Measurements from ENCODE around the gene SGPP2. TPM values are rescaled to one million over a fixed set of nuclear protein-coding genes. Genes with fewer than 3 reads are reported as not detected.
A peak's percentile ranks its signal among the peaks of the same experiment; 100 is the strongest.
"Not testable (repeated sequence)": the region's sequence is repeated elsewhere in the genome, so short reads cannot be mapped to it uniquely, and the experiment has no call there.

Gene SGPP2
- total RNA-seq, 1 donor: under 0.01 TPM

DNA sequence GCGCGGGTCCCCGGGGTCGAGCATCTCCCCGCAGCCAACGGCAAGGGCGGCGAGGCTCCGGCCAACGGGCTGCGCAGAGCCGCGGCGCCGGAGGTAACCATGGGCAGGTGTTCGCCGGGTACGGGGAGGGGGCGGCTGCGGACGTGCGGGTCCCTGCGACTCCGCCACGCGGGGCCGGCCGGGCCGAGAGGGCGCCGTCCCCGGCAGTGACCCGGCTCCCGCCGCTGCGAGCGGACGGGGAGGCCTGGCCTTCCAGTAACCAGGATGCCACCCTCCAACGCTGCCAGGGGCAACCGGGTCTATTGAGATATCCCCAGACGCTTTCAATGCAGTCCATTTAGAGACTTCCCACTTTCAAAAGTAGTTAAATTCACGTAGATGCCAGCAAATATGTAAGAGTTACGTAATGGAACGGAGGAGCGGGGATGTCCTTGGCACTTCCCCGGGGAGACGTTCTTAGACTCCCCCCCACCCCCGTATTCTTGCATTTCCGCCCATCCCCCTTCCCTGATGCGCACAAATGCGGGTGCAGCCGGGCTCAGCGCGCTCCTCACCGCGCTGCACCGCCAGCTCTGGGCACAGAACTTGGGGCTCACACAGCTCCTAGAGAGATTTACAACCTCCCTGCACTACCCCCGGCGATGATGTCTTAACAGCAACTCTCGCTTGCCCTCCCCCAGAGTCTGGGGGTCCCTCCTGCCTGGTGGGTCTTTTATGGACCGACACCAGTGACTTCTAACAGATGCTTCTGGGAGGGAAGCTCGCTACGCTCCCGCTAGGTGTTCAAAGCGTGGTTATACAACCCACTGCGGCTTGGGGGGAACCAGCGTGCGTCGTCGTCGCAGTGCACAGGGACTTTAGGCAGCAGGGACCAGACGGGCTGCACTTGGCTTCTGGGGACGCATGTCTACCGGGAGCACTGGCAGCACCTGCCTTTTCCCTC is 657 bp downstream of the SGPP2 start:
- DNase-seq (ENCODE audit: low read depth in 2 of 3, low spot score in 2 of 3): peak in 2 of 3 donors; percentile 20 to 32

DNA sequence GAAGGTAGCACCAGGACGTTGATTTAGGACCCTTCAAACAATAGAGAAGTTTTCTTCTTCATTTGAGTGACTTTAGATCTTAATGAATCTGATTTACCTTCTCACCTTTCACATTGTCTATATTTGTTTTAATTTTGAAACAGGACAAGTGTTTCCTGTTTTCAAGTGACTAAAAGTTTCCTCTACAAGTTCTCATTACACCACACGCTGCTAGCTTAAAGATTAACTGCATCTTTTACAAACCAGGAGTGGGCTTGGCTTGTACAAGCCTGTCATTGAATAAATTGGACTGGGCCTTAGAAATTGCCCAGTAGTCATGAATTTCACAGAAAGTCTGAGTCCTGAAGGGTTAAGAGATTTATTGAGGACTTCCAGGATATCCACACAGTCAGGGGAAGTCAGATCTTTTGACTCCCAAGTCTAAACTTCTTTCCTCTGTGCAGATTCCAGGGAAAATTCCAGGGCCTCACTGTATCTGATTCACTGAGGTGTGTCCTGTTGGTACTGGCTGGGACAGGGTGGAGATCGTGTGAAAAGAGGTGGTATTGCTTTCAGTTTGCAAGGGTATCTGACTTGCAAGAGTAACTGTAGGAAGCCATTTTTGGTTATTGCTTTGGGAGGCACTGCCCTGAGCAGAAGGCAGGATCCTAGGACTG is 3.4 kb downstream of the SGPP2 start:
- peak in 1 of 3 donors; percentile 32 for DNase-seq (ENCODE audit: low read depth in 2 of 3, low spot score in 2 of 3)

DNA sequence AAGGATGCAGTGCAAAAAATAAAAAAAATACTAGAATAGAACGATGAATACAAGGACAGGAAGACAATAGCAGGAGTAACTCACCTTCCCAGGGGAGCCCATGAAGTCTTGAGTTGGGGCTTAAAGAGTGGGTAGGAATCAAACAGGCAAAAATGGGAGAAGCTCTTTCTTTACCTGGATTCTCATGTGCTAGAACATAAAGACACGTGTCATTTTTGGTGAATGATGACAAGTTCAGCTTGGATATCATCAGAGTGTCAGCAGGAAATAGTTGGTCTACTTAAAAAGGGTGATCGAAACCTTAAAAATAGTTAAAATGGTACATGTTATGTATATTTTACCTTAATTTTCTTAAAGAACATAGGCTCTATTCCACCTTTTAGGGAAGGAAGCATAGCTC is 5.7 kb downstream of the SGPP2 start:
- DNase-seq (ENCODE audit: low read depth in 2 of 3, low spot score in 2 of 3): no peak

DNA sequence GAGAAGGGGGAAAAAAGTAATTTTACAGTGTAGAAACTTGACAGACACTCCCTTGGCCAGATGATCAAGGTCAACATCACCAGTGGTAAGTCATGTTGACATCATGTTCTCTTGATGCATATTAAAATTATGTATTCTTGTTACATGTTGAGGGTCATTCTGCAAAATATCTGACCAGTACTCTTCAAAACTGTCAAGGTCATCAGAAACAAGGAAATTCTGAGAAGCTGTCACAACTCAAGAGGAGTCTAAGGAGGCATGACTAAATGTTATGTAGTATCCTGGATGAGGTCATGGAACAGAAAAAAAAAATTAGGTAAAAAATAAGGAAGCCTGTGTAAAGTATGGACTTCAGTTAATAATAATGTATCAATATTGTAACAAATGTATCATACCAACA is 6.3 kb downstream of the SGPP2 start:
- no peak for DNase-seq (ENCODE audit: low read depth in 2 of 3, low spot score in 2 of 3)

DNA sequence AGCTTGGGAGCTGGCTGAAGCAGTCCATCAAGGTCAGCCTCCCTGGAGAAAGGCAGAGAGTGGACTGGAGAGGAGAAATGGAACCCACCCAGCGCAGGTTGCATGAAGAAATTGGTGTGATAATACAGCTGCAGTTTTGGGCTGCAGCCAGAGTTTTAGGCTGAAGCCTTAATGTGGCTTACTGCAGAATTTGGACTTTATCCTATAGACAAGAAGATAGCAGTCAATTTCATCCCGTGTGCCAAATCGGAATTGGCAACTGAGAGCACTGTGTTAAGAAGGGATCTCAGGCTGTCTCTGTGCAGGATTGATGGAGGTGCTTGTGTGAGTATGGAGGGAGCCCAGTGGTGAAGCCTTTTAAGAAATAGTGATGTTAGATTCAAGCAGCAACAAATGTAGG is 7.5 kb downstream of the SGPP2 start:
- no peak for DNase-seq (ENCODE audit: low read depth in 2 of 3, low spot score in 2 of 3)

DNA sequence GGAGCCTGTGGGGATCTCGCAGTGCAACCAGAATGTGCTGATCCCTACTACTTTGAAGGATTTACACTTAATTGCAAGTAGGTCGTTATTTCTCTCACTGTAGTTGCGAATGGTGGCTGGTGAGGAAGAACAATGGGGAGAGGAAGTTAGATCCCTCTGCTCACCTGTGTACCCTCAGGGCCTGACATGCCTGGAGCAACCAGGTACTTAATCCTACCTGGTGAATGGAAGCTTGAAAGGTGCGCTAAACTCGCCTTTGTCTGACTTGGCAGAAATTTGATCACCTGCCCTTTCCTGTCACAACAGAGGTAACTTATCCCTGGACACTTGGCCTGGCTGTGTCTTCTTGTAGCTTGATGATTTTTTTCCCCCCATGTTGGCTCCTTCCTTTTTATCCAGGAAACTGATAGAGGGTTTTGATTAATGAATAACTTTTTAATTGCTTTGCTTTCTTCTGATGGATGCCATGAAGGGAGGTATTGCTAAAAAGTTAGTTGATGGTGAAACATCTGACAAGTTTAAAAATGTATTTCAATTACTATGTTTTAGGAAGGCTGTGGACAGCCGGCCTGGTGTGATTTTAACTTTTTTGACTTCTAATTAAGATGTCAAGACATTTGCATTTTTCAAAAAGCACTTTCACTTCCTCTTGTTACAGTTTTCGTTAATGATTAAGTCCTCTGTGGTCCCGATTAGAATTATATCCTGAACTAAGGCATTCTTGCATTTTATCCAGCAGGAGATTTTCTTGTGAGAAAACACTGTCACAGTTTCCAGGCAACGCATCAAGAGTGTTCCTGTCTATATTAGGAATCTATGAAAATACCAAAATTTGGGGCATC is 9.2 kb downstream of the SGPP2 start:
- no peak for DNase-seq (ENCODE audit: low read depth in 2 of 3, low spot score in 2 of 3)

DNA sequence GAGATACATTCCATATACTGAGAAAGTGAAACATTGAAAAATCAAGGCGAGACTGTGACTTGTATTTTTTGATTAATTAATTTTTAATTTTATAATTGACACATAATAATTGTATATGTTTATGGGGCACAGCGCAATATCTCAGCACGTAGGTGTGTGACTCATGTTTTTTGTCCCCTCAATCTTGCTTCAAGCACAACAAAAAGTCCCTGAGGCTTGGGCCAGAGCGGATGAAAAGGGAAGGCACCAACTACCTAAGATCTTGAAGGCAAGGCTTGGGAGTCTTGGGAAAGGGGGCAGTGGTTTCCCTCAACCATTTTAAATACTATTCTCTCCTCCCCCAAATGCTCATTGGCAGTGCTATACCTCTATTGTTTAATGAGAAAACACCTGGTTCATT is 9.9 kb downstream of the SGPP2 start:
- no peak for DNase-seq (ENCODE audit: low read depth in 2 of 3, low spot score in 2 of 3)

DNA sequence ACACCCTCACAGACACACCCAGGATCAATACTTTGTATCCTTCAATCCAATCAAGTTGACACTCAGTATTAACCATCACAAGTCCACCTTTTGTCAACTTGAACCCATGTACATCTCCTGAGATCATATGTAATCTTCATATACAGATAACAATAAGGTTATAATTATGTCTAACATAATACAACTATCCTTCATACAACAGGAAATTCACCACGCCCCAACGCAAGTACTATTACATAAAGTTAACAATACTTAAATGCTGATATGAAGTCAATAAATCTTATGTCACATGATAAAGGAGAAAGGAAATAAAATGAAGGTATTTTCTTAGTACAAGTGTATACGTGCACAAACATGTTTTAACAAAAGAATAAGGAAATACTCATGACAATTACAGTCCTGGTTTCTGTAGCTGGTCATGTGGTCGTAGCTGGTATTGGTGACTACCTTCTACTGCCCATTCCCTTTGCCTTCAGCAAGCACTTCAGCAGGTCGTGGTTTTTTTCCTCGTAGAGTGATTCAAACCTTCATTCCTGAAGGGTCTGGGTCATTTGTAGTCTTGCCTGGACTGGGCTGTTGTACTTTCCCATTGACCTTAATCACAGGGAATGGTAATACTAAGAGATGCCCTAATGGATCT is 11.2 kb downstream of the SGPP2 start:
- DNase-seq (ENCODE audit: low read depth in 2 of 3, low spot score in 2 of 3): not testable (repeated sequence)

DNA sequence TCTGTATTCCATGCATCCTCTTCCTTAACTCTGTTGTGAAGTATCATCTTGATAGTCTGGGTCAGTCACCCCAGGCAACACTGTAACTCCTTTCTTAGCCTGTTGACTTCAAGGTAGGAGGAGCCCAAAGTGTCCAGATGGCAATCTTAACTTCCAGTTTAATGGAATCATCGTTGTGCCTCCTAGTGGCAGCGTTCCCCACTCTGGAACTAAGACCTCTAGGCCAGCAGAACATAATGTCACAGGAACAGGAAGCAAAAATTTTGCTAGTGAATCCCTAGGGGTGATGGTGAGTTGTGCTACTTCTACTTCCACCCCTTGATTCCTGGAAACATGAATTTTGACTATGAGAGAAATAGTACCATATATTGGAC is 11.7 kb downstream of the SGPP2 start:
- DNase-seq (ENCODE audit: low read depth in 2 of 3, low spot score in 2 of 3): no peak

DNA sequence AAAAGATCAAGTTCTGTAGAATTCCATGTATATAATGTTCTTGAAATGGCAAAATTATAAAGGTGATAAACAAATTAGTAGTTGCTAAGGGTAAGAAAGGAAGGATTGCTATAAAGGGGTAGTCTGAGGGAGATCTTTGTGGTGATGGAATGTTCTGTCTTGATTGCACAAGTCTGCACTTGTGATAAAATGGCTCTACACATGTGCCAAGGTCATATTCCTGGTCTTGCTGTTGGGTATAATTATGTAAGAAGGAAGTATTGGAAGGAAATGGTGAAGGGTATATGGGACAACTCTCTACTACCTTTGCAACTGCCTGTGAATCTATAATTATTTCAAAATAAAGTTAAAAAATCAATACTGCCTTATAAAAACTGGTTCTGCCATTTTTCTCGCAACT is 15.3 kb downstream of the SGPP2 start:
- no peak for DNase-seq (ENCODE audit: low read depth in 2 of 3, low spot score in 2 of 3)

DNA sequence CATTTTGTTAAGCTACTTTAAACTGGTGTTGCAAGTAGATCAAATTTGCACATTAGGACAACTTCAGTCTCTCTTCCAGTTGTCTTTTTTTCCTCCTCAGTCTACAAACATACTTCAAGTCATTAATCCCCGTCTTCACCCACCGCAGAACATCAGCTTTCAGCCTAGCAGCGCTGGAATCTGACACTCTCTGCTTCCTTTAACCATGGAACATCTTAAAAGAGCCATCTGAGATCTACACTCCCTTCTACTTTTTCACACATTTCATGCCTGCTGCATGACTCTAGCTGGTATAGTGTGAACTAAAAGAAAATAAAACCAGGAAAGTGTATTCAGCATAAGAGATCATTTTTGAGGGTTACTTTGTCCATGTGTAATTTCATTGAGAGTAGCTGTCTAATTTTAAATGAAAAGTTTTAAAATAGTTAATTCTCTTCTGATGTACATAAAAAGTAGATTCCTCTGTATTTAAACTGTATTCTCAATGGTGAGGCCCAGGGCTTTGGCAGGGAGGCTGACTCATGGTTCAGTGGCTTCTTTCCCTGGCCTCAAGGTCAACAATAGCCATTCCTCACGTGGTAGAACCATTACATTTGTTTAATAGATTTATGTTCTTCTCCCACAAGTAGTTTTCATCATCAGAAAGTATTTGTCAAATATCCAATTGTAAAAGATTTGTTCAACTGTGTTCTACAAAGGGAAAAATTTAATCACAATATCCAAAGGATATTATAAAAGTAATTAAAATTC is 16.5 kb downstream of the SGPP2 start:
- no peak for DNase-seq (ENCODE audit: low read depth in 2 of 3, low spot score in 2 of 3)

DNA sequence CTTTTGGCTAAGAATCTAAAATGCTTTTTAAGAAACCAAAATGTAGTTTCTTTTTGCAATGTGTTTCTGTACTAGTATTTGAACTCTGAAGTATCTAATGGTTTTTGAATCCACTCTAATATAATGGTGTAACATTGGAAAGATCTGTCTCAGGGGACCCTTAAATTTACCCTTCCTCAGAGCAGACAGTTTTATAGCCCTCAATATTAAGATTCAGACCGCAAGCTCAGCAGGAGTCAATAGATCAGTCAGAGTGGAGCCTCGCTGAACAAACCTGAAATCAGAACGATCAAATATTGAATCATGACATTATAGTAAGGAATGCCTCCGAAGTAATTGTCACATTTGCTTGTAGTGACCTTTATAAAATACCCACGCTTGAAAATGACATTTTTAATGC is 18.3 kb downstream of the SGPP2 start:
- DNase-seq (ENCODE audit: low read depth in 2 of 3, low spot score in 2 of 3): no peak

DNA sequence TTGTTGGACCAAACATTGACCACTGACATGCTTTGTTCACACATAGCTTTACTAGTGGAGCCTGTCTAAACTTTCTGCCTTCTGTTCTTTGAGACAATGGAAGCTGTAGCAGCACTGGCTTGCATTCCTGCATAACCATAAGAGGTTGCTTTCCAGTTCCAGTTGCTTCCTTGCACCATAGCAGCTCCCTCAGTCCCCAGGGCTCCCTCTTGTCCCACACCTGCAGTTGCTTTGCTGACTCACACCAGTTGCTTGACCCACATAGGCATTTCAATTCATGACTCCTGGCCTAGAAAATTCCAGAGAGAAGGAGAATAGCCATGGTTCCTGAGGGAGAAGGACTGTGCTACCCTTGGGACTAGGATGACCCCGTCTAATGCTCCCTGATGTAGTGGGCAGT is 20.9 kb downstream of the SGPP2 start:
- no peak for DNase-seq (ENCODE audit: low read depth in 2 of 3, low spot score in 2 of 3)

DNA sequence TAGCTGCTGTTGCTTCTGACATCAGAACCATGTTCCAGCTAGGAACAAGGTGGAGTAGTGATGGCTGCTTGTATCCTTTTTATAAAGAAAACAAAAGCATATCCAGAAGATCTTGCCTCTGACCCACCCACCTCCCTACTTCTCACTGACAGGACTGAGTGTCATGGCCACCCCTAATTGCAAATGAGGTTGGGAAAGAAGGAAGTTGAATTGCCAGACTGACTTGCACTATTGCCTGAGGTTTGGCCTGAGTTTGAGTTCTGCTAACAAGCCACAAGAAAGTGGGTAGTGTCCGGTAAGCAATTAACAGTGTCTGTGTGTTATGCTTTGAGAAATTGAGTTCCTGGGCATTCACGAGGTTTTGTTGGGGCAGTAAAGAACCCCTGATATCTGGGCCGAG is 22.8 kb downstream of the SGPP2 start:
- DNase-seq (ENCODE audit: low read depth in 2 of 3, low spot score in 2 of 3): no peak

DNA sequence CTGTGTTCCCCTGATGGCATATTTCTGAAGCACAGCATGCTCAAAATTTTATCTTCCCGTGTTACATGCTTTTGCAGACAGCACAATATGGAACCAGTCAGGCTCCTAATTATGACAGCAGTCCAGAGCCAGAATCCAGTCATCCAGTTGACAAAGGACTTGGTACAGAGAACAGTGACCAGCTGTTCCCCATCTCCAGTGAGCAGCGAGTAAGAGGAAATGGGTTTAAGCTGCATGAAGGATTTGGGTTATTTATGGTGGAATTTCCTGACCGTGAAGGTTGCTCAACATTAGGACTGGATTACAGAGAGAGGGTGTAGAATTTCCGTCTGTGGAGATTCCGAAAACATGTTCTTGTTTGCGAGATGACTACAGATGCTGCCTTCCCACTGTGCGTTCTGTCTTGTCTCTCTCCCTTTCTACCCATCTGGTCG is 24.4 kb downstream of the SGPP2 start:
- DNase-seq (ENCODE audit: low read depth in 2 of 3, low spot score in 2 of 3): no peak

DNA sequence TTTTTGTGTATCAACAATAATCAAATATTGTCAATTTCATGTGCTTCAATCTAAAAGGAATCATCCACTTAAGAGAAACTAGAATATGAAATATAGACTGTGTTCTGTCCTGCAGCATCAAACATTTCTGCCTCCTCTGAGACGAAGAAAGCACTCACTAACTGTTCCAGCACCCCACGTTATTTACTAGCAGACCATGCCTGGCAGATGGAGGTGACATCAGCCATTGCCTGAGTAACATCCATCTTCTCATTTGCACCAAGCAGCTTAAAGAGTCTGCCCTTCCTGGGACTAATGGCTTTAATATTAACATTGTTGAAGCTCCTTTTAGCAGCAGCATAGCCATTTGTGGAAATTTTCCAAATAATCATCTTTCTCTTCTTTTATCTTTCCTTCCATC is 25.7 kb downstream of the SGPP2 start:
- no peak for DNase-seq (ENCODE audit: low read depth in 2 of 3, low spot score in 2 of 3)

DNA sequence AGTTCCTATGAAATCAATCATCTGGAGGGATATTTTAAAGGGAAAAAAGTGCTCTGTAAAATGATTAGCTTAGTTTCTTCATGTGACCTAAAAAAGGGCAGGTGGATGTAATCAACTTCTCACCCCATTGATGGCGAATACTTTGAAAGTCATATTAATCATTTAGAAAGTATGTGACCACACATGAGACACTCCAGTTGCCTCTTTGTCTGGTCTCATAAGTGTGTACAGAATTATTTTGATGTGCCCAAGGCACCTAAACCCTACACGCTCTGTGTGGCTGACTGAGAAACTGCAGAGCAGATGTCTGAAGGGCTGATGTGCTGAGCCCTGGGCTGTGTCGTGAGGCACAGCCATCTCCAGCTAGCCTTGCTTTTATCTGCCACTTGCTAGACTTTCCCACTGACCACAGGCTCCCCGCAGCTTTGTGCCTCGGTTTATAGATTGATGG is 26.9 kb downstream of the SGPP2 start:
- DNase-seq (ENCODE audit: low read depth in 2 of 3, low spot score in 2 of 3): no peak

DNA sequence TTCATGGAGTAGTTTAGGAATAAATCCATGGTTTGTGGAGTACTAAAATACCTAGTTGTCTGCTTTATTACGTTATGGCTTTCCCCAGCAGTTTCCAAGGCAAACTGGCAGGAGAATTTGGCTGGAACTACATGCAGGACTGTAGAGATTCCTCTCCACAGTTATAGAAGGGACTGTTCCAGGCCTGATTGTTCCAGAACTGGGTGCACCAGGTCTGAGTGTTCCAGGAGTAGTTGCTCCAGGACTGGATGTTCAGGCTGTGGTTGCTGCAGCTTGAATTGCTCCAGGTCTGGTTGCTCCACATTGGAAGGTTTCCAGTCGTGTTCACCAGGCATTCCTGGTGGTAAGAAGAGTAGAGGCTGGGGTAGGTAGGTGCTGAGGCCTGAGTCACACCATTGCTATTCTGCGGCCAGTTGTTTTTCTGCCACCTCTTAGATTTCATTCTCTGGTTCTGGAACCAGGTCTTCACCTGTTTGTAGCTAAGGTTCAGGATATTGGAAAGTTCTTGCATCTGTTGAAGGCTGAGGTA is 28.1 kb downstream of the SGPP2 start:
- no peak for DNase-seq (ENCODE audit: low read depth in 2 of 3, low spot score in 2 of 3)

DNA sequence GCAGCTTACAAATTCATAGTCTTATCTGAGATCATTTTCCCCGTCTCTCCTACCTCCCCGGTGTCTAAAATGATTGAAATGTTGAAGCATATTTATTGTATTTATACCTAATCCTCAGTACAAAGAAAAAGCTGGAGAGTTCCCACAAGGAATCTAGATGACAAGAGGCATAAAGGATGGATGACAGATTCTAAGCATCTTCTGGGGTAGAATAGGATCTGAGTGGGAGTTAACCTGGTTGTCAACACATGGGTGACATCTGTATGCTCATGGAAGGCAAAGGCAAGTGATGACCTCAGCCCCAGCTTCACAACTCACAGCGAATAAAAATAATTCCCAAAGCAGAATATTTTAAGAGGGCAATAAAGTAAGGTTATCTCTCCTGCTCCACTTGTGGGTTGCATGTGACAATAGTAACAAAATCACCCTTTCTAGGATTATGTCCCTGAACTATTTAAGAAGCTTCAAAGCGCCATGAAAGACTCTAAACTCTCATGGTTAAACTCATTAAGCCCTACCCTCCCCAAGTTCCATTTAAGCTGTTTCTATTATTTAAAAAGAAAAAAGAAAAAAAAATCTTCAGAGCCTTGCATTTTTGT is 32.2 kb downstream of the SGPP2 start:
- DNase-seq (ENCODE audit: low read depth in 2 of 3, low spot score in 2 of 3): no peak

All from hematopoietic multipotent progenitor cell (in vitro differentiated cells).